Testis (tissue), 2 donors: ENCODE data around the gene RETSAT.

Experiments
- POLR2A ChIP-seq: fragments of 450-650 bp; IDR thresholded peaks from one replicate; pipeline ENCODE4 v1.6.1; 2017; ENCODE audit warnings: antibody characterized with exemption, mild to moderate bottlenecking, moderate library complexity
- TF ChIP-seq, protein P1 (sequence below), 3 experiments: fragments of 450-650 bp in 2 of 3; fragments of 200-600 bp in 1 of 3; sonication (generic) in 1 of 3; IDR thresholded peaks; one replicate each; pipeline ENCODE4 v1.5.1; 2016 to 2019; ENCODE audit warnings: antibody characterized with exemption in 3 of 3, mild to moderate bottlenecking in 2 of 3, moderate library complexity in 1 of 3

DNA sequence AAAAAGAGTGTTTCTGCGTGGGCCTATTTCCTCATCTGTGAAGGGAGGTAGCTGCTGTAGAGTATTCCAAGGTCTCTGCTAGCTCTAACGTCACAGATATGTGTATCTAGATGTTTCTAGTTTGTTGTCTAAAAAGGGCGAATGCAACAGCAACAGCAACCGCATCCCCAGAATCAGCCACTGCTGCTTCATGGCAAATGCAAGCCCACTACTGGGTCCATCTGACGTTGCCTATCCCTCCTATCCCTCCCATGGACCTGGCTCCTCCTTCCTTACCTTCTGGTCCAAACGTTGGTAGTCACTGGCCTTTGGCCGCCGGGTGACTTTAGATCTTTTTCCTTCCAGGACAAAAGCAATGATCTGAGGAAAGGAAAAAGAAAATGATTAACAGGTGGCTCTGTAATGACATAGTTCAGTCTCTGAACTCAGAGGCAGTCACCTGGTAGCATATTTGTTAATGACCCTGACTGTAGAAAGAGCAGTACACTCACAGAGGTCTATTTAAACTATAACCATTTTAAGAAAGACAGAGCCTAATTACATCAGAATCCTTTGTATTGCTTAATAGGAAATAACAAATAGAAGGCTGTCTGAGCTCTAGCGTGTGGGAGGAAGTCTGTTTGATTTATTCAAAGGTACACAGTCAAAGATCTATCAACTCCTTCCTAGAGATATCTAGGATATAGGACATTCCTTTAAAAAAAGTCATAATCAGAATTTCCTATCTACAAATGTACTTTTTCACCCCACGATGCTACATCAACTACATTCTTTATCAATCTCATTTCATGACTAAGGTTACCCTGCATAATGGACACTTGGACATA, 29.5 kb downstream of the RETSAT start:
- no peak for TF ChIP-seq POLR2A
- TF ChIP-seq, protein P1, sequence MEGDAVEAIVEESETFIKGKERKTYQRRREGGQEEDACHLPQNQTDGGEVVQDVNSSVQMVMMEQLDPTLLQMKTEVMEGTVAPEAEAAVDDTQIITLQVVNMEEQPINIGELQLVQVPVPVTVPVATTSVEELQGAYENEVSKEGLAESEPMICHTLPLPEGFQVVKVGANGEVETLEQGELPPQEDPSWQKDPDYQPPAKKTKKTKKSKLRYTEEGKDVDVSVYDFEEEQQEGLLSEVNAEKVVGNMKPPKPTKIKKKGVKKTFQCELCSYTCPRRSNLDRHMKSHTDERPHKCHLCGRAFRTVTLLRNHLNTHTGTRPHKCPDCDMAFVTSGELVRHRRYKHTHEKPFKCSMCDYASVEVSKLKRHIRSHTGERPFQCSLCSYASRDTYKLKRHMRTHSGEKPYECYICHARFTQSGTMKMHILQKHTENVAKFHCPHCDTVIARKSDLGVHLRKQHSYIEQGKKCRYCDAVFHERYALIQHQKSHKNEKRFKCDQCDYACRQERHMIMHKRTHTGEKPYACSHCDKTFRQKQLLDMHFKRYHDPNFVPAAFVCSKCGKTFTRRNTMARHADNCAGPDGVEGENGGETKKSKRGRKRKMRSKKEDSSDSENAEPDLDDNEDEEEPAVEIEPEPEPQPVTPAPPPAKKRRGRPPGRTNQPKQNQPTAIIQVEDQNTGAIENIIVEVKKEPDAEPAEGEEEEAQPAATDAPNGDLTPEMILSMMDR (IDR thresholded peaks at IDR 0.05) = no peak
